GM12891 (cell line): ENCODE results near the gene RDH13.

ENCODE experiments used
- POLR2A ChIP-seq: IDR thresholded peaks from 2 replicates; pipeline ENCODE4 v1.6.1; 2011; ENCODE audit warnings: low read depth, low read length, control low read depth
- POU2F2 ChIP-seq: IDR thresholded peaks from 2 replicates; pipeline ENCODE4 v1.6.1; 2011; ENCODE audit warnings: low read depth, mild to moderate bottlenecking, control low read depth, low read length, moderate library complexity
- TAF1 ChIP-seq: IDR thresholded peaks from 2 replicates; pipeline ENCODE4 v1.6.1; 2011; ENCODE audit warnings: low read depth, low read length, control low read depth

DNA sequence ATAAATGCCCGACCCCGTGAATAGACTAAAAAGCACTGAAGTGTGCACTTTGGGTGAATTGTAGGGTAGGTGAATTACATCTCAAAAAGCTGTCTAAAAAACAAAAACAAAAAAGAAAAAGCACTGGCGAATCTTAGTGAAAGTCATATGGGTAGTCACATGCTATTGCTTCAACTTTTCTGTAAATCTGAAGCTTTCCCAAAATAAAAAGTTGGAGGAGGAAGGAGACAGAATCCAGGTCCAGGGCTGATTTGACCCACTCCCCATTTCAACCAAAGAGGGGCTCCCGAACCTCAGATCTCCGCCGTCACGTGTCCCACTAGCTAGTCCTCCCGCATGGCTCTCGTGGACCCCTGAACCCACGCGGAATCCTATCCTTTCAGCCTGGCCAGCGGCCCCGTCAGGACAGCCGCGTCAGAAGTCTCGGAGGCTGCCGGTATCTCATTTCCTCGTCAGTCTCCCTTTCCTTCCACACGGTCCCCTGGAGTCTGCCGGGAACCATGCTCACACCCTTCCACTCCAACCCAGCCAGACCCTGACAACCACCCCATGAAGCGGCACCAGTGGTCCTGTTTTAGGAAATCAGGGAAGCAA is 48.4 kb upstream of the RDH13 start:
- TF ChIP-seq POLR2A (no peak), TAF1 (no peak), POU2F2 (no peak)
